ENCODE results near the gene GSTCD. TPM values are rescaled to one million over a fixed set of nuclear protein-coding genes. Genes with fewer than 3 reads are reported as not detected.
A peak's percentile ranks its signal among the peaks of the same experiment; 100 is the strongest.
"Not testable (repeated sequence)": the region's sequence is repeated elsewhere in the genome, so short reads cannot be mapped to it uniquely, and the experiment has no call there.

Gene GSTCD
- total RNA-seq, 1 donor from 2014 or later: 11.6 TPM

GRCh38 chr4:105808750-105809041 lies 100.1 kb downstream of the GSTCD start:
- no peak for DNase-seq

- DNase-seq: no peak
These were observed 107.1 kb downstream of the GSTCD start for GRCh38 chr4:105815701-105816100.

GRCh38 chr4:105822061-105822460 lies 113.5 kb downstream of the GSTCD start:
- DNase-seq: no peak

- DNase-seq: no peak
These were observed 119.5 kb downstream of the GSTCD start for GRCh38 chr4:105828074-105828473.

GRCh38 chr4:105831189-105831588 lies 122.6 kb downstream of the GSTCD start:
- no peak for DNase-seq

- DNase-seq: no peak
These were observed 126.6 kb downstream of the GSTCD start for GRCh38 chr4:105835177-105835576.

- no peak for DNase-seq
These were observed 128.0 kb downstream of the GSTCD start for GRCh38 chr4:105836537-105836936.

GRCh38 chr4:105837037-105837436 lies 128.5 kb downstream of the GSTCD start:
- no peak for DNase-seq

- no peak for DNase-seq
These were observed 129.5 kb downstream of the GSTCD start for GRCh38 chr4:105838082-105838481.

- no peak for DNase-seq
These were observed 132.0 kb downstream of the GSTCD start for GRCh38 chr4:105840426-105841174.

- DNase-seq: no peak
These were observed 135.4 kb downstream of the GSTCD start for GRCh38 chr4:105843941-105844340.

- DNase-seq: no peak
These were observed 137.0 kb downstream of the GSTCD start for GRCh38 chr4:105845559-105845958.

- not testable (repeated sequence) for DNase-seq
These were observed 139.8 kb downstream of the GSTCD start for GRCh38 chr4:105848359-105848758.

GRCh38 chr4:105851196-105851595 lies 142.6 kb downstream of the GSTCD start:
- DNase-seq: no peak

GRCh38 chr4:105852230-105852629 lies 143.6 kb downstream of the GSTCD start:
- not testable (repeated sequence) for DNase-seq

- no peak for DNase-seq
These were observed 150.0 kb downstream of the GSTCD start for GRCh38 chr4:105858466-105859040.

GRCh38 chr4:105859233-105859632 lies 150.6 kb downstream of the GSTCD start:
- DNase-seq: peak; percentile 65

GRCh38 chr4:105870963-105871362 lies 162.4 kb downstream of the GSTCD start:
- DNase-seq: no peak

GRCh38 chr4:105871997-105872396 lies 163.4 kb downstream of the GSTCD start:
- no peak for DNase-seq

GRCh38 chr4:105875233-105875632 lies 166.6 kb downstream of the GSTCD start:
- no peak for DNase-seq

GRCh38 chr4:105878668-105879067 lies 170.1 kb downstream of the GSTCD start:
- DNase-seq: no peak

GRCh38 chr4:105887508-105887907 lies 178.9 kb downstream of the GSTCD start:
- DNase-seq: no peak

- no peak for DNase-seq
These were observed 186.3 kb downstream of the GSTCD start, which contains the start of gene NPNT for GRCh38 chr4:105894660-105895582. NPNT (plus strand) TSS chr4:105895471; CDS start chr4:105895653, 182 bp downstream.

All from dermis blood vessel endothelial cell (primary cell).